Ovary (tissue), 3 donors: Measurements from ENCODE around the gene NOVA2.

Experiments
- POLR2A ChIP-seq: fragments of 450-650 bp; IDR thresholded peaks from one replicate; pipeline ENCODE4 v1.6.1; 2017; ENCODE audit warnings: antibody characterized with exemption, mild to moderate bottlenecking, moderate library complexity
- TF ChIP-seq, protein P1 (sequence below), 3 donors: fragments of 450-650 bp in 2 of 3; fragments of 200-600 bp in 1 of 3; IDR thresholded peaks; one replicate each; pipeline versions ENCODE4 v1.5.1 to v1.8.0; 2016 to 2022; ENCODE audit warnings: antibody characterized with exemption in 3 of 3, mild to moderate bottlenecking in 1 of 3
- donor health status: DM: no; HTN: no; CAD: no.

DNA sequence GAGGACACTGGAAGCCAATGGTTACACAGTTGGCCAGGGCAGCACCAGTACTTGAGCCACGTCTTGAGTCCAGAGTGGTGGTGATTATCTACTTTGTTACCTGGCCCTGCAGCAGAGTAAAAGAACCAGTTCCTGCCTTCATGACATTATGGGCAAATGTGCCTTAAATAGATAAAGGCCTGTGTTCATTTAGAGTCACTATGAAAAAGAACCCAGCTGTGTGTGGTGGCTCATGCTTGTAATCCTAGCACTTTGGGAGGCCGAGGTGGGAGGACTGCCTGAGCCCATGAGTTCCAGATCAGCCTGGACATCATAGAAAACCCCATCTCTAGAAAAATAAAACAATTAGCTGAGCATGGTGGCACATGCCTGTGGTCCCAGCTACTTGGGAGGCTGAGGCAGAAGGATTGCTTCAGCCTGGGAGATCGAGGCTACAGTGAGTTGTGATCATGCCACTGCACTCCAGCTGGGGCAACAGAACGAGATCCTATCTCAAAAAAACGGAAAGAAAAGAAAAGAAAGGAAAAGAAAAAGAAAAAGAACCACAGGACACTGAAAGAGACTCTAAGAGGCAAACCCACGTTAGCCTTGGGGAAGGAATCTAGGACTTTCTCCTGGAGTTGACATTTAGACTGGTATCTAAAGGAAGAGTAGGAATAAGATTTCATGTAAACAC lies 84.3 kb downstream of the NOVA2 start:
- TF ChIP-seq, protein P1, sequence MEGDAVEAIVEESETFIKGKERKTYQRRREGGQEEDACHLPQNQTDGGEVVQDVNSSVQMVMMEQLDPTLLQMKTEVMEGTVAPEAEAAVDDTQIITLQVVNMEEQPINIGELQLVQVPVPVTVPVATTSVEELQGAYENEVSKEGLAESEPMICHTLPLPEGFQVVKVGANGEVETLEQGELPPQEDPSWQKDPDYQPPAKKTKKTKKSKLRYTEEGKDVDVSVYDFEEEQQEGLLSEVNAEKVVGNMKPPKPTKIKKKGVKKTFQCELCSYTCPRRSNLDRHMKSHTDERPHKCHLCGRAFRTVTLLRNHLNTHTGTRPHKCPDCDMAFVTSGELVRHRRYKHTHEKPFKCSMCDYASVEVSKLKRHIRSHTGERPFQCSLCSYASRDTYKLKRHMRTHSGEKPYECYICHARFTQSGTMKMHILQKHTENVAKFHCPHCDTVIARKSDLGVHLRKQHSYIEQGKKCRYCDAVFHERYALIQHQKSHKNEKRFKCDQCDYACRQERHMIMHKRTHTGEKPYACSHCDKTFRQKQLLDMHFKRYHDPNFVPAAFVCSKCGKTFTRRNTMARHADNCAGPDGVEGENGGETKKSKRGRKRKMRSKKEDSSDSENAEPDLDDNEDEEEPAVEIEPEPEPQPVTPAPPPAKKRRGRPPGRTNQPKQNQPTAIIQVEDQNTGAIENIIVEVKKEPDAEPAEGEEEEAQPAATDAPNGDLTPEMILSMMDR (IDR thresholded peaks at IDR 0.05), result no peak
- TF ChIP-seq POLR2A, result no peak
